Left hindlimb (tissue), 1 donor: ENCODE measurements around the gene LRP11.
"Not testable (repeated sequence)": the region's sequence is repeated elsewhere in the genome, so short reads cannot be mapped to it uniquely, and the experiment has no call there.

Experiments used
- DNase-seq: peaks from one replicate; pipeline ENCODE4 v3.0.0-alpha.2; 2018

LRP11 gene

GRCh38 chr6:149897855-149898744 lies 33.9 kb upstream of the LRP11 start, which contains the start of gene RAET1E:
Gene RAET1E, minus strand, starts transcription at chr6:149898113. Its CDS starts 7,212 bp downstream, at chr6:149890901.
- DNase-seq: no peak

GRCh38 chr6:149897015-149897697 lies 33.0 kb upstream of the LRP11 start:
- DNase-seq: peak; percentile 69

GRCh38 chr6:149896491-149896890 lies 32.3 kb upstream of the LRP11 start:
- DNase-seq: no peak

- no peak for DNase-seq
Observed at GRCh38 chr6:149895833-149896271, 31.7 kb upstream of the LRP11 start.

GRCh38 chr6:149895048-149895590 lies 31.0 kb upstream of the LRP11 start:
- peak; percentile 53 for DNase-seq

GRCh38 chr6:149891864-149892263 lies 27.7 kb upstream of the LRP11 start:
- not testable (repeated sequence) for DNase-seq

GRCh38 chr6:149891259-149891658 lies 27.1 kb upstream of the LRP11 start:
- no peak for DNase-seq

GRCh38 chr6:149890629-149891045 lies 26.5 kb upstream of the LRP11 start:
- no peak for DNase-seq

- no peak for DNase-seq
Observed at GRCh38 chr6:149889326-149889725, 25.2 kb upstream of the LRP11 start.

GRCh38 chr6:149888659-149889058 lies 24.5 kb upstream of the LRP11 start:
- DNase-seq: no peak

- DNase-seq: no peak
Observed at GRCh38 chr6:149888093-149888492, 23.9 kb upstream of the LRP11 start.

- DNase-seq: no peak
Observed at GRCh38 chr6:149887343-149887742, 23.2 kb upstream of the LRP11 start.

GRCh38 chr6:149885888-149886287 lies 21.7 kb upstream of the LRP11 start:
- no peak for DNase-seq

GRCh38 chr6:149884617-149885016 lies 20.5 kb upstream of the LRP11 start:
- no peak for DNase-seq

- DNase-seq: no peak
Observed at GRCh38 chr6:149884215-149884614, 20.1 kb upstream of the LRP11 start.

GRCh38 chr6:149881860-149882259 lies 17.7 kb upstream of the LRP11 start:
- DNase-seq: no peak

GRCh38 chr6:149881066-149881766 lies 17.1 kb upstream of the LRP11 start:
- no peak for DNase-seq

- no peak for DNase-seq
Observed at GRCh38 chr6:149877659-149878058, 13.5 kb upstream of the LRP11 start.

- no peak for DNase-seq
Observed at GRCh38 chr6:149876241-149876933, 12.2 kb upstream of the LRP11 start.

- DNase-seq: no peak
Observed at GRCh38 chr6:149872233-149872632, 8.1 kb upstream of the LRP11 start.

GRCh38 chr6:149871182-149871581 lies 7.0 kb upstream of the LRP11 start:
- no peak for DNase-seq

- no peak for DNase-seq
Observed at GRCh38 chr6:149869275-149869892, 5.2 kb upstream of the LRP11 start.
